HuH-7 (cell line): ENCODE data around the gene RIMBP2.

Experiments used
- DNase-seq: peaks from one replicate; pipeline ENCODE4 v3.0.0; 2011; ENCODE audit warnings: low spot score

Gene RIMBP2

GRCh38 chr12:130461839-130462557, 254.1 kb downstream of the RIMBP2 start:
- DNase-seq: no peak

- no peak for DNase-seq
These were observed 254.7 kb downstream of the RIMBP2 start for GRCh38 chr12:130461447-130461815.

GRCh38 chr12:130460611-130461446, 255.3 kb downstream of the RIMBP2 start:
- DNase-seq: no peak

GRCh38 chr12:130459916-130460315, 256.2 kb downstream of the RIMBP2 start:
- no peak for DNase-seq

GRCh38 chr12:130458341-130458740, 257.8 kb downstream of the RIMBP2 start:
- DNase-seq: no peak

GRCh38 chr12:130457215-130457614, 258.9 kb downstream of the RIMBP2 start:
- DNase-seq: no peak

GRCh38 chr12:130456375-130457199, 259.5 kb downstream of the RIMBP2 start:
- DNase-seq: no peak

GRCh38 chr12:130455161-130455560, 260.9 kb downstream of the RIMBP2 start:
- DNase-seq: no peak

GRCh38 chr12:130454296-130454695, 261.8 kb downstream of the RIMBP2 start:
- no peak for DNase-seq

- DNase-seq: no peak
These were observed 263.6 kb downstream of the RIMBP2 start for GRCh38 chr12:130452546-130452945.

GRCh38 chr12:130451001-130451930, 264.8 kb downstream of the RIMBP2 start:
- DNase-seq: no peak

GRCh38 chr12:130449291-130449690, 266.8 kb downstream of the RIMBP2 start:
- DNase-seq: no peak

- DNase-seq: no peak
These were observed 267.9 kb downstream of the RIMBP2 start for GRCh38 chr12:130448044-130448821.

GRCh38 chr12:130447655-130447965, 268.5 kb downstream of the RIMBP2 start:
- DNase-seq: no peak

GRCh38 chr12:130446846-130447654, 269.0 kb downstream of the RIMBP2 start:
- no peak for DNase-seq

- no peak for DNase-seq
These were observed 271.1 kb downstream of the RIMBP2 start for GRCh38 chr12:130444986-130445385.

GRCh38 chr12:130444061-130444460, 272.0 kb downstream of the RIMBP2 start:
- DNase-seq: no peak

GRCh38 chr12:130441771-130442760, 274.0 kb downstream of the RIMBP2 start:
- DNase-seq: no peak
